Left colon (tissue), 2 donors: ENCODE results near the gene CDH23. TPM values are rescaled to one million over a fixed set of nuclear protein-coding genes. Genes with fewer than 3 reads are reported as not detected.

ENCODE experiments used
- ATAC-seq: fragments of 200-7000 bp; cut with Tn5 transposase; one replicate; pipeline ENCODE4 v1.9.1; 2020; ENCODE audit warnings: mild to moderate bottlenecking, moderate library complexity
- DNase-seq, 2 donors: peaks; one replicate each; pipeline ENCODE4 v3.0.0-alpha.2; 2020
- intact Hi-C, 2 donors: fragments of 100-400 bp; cut with DNase I in 1 of 2; cut with micrococcal nuclease in 1 of 2; formaldehyde crosslinking; loops; one replicate each; pipeline versions ENCODE4 v1.11.2 to v1.14.0; 2022; cut with DNase I, micrococcal nuclease
- total RNA-seq, 2 donors: library from RNA; stranded (reverse); fragmentation: NEBNext Ultra II Directional; extraction: Animal tissue kit (Norgen Biotek cat#: 25700); gene quantifications; one replicate each; pipeline ENCODE4 v1.2.1, GENCODE V29; 2021
- donor health status: DM: no; HTN: no; CAD: no.
- donor health status: DM: yes; HTN: yes; CAD: no.

The CDH23 gene
- total RNA-seq, 2 donors from 2014 or later, result 2.2 to 2.5 TPM

DNA sequence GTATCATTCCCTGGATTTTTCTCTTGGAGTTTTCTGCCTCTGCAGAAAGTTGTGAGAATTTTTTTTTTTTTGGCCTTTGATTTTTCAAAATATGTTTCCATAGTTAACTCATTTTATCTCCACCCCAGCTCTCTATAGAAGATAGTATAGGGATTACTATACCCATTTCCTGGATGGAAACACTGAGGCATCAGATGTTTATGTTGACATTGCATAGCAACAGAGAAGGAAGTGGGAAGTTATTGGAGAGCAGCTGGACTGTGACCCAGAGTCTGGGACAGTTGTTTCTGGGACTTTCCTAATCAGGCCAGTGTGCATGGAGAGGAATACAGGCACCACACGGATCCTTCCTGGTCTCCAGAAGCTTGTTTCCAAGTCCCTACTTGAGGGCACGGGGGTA lies 158.0 kb downstream of the CDH23 start:
- DNase-seq, result no peak
- intact Hi-C loops, result no loop called here
- peak; percentile 48 for ATAC-seq

GRCh38 chr10:71555087-71555723 lies 158.5 kb downstream of the CDH23 start:
- intact Hi-C loops, result no loop called here
- DNase-seq (no peak), ATAC-seq (no peak)

GRCh38 chr10:71555724-71556119 lies 159.0 kb downstream of the CDH23 start:
- DNase-seq (no peak), ATAC-seq (no peak)
- intact Hi-C loops, result no loop called here

DNA sequence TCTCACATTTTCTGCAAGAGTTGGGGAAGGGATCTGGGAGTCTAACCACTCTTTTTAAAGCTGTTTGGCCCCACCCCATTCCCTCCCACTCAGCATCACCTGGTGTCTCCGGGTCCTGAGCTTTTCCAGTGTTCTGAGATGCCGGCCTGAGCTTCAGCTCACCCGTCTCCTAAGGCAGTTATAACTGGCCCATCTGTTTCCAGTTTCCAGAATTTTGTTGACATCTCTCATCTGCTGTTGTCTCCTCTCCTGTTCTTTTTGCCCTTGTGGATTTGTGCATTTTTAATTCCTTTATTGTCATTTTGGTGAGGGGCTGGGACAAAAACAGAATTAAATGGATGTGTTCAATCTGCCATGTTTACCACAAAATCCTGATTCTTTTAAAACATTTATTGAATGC lies 162.3 kb downstream of the CDH23 start:
- no peak for ATAC-seq
- intact Hi-C loops, result no loop called here
- no peak for DNase-seq

DNA sequence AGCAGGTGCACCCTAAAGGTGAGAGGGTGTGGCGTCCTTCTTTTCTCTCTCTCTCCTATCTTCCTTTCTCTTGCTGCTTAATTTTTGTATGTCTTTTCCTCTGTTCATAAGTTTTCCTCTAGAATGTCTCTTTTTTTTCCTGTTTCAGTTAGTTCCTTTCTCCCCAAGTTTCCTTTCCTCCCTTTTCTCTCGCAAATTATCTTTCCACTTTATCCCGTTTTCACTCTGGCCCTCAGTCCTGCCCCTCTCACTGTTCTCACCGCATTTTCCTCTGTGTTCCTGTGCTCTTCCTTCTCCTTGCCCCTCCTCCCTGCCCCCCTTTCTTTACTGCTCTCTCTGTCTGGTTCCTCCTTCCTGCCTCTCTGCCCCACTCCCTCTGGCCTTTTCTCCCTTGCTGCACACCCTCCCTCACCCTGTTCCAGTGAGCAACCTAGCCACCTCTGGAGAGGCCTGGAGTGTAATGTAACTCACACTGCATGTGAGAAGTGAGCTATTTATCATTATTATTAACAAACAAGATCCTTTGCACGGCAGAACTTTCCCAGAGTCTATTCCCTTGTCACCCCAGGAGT lies 164.4 kb downstream of the CDH23 start:
- ATAC-seq (peak; percentile 74), DNase-seq (peak in 1 of 2 donors; percentile 13)
- intact Hi-C loops, result no loop called here

- ATAC-seq (no peak), DNase-seq (no peak)
- intact Hi-C loops, result no loop called here
Observed at GRCh38 chr10:71562181-71562580, 165.5 kb downstream of the CDH23 start.

DNA sequence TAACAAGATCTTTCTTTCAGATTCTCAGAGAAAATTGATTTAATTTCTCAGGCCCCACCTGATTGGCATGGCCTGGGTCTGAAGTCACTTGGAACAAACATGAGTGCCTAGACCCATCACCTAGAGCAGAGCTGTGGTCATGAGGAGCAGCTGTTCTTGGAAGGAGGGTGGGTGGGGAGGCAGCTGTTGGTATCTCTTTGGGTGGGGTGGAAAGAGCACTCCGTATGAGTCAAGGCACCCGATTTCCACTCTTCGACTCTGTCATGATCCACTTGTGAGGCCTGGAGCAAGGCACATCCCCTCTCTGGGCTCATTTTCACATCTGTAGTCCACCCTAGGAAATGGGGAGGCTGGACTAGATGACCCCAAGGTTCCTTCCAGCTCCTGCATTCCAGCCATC lies 166.2 kb downstream of the CDH23 start:
- no peak for DNase-seq
- intact Hi-C loops, result no loop called here

DNA sequence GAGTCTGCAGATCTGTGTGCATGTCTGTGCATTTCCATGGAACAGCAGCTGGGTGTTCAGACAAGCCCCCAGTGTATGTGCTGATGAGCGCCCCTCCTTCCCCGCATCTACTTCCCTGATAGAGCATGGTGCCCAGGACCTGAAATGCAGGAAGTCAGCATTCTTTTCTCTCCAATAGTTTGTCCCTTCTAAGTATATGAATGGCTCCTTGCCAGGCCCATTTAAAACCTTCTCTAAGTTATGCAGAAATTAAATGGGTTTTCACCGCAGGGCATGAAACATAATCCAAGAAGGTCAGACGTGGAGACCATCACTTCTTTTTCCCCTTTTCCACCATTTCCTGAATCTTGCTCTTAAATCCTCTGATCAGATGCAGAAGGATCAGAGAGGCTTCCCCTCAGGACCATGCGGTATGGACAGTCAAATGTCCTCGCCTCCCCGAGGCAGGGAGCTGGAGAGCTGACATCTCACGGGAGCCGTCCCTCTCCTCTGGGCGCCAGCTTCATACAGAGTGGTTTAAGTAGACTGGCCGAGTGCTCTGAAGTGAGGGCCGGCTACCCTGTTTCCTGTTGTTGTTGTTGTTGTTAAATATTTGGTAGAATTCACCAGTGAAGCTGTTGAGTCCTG lies 167.6 kb downstream of the CDH23 start:
- DNase-seq (no peak), ATAC-seq (no peak)
- intact Hi-C loops, result no loop called here

More for the DNA sequence above, 166.2 kb downstream of the CDH23 start:
- ATAC-seq, result no peak

GRCh38 chr10:71565284-71566000 lies 168.7 kb downstream of the CDH23 start:
- ATAC-seq, result no peak
- intact Hi-C loops, result loop anchor here in 1 of 2 donors (5.0 kb wide), 2 partner anchors 178 to 253 kb away; no protein-coding TSS in a partner anchor
- DNase-seq, result no peak

DNA sequence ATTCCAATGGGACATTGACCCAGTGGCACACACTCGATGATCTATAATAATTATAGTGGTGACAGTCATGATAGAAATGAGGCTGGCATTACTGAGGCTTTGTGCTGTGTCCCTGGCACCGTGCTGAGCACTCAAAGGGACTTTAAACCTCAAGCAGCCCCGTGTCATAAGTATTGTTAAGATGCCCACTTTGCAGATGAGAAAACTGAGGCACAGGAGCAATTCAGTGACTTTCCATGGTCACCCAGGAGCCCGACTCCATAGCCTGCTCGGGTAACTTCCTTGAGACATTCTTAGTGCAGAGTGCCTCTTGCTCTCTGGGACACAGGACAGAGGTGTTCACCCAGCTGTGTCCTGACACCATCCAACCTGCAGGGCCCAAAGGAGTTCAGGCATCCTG lies 170.3 kb downstream of the CDH23 start:
- DNase-seq (no peak), ATAC-seq (no peak)
- intact Hi-C loops, result loop anchor here in 1 of 2 donors (5.0 kb wide), 2 partner anchors 180 to 255 kb away; no protein-coding TSS in a partner anchor

GRCh38 chr10:71568896-71569492 lies 172.3 kb downstream of the CDH23 start:
- DNase-seq (no peak), ATAC-seq (no peak)
- intact Hi-C loops, result loop anchor here in 1 of 2 donors (5.0 kb wide), 2 partner anchors 182 to 257 kb away; no protein-coding TSS in a partner anchor

DNA sequence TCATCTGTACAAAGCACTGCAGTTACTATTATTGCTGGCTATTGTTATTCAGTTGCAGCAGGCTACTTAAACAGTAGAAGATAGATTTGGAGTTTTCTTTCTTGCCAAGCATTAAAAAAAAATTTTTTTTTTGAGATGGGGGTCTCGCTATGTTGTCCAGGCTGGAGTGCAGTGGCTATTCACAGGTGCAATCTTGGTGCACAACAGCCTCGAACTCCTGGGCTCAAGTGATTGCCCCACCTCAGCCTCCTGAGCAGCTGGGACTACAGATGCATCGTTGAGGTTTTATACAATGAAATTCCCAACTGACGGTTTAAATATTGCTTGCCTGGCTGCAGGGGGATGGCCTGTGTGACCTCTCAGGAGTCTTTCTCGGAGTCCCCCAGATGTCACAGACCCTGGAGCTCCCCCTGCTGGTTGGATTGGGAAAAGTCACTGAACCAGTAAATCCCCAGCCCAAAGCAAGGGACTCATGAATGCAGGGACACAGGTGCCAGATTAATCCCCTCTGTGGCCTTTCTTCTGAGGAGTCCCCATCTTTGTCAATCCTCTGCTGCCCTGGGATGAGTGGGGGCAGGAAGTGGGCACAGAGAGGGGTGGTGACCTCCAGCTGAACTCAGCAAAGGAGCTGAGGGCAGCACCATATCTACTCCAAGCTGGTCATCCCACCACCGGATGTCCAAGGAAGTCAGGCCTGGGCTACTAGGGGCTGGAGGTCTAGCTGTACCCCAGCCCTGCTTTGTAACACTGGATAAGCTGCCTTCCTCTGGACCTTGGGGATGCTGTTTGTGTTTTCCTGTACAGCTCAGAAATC lies 173.3 kb downstream of the CDH23 start:
- DNase-seq (peak; percentile 42 to 83), ATAC-seq (peak; percentile 61)
- intact Hi-C loops, result loop anchor here (5.0 to 10.0 kb wide), 3 partner anchors 175 to 258 kb away; partner anchors contain the start of gene CDH23 (in 1 of the 2)

DNA sequence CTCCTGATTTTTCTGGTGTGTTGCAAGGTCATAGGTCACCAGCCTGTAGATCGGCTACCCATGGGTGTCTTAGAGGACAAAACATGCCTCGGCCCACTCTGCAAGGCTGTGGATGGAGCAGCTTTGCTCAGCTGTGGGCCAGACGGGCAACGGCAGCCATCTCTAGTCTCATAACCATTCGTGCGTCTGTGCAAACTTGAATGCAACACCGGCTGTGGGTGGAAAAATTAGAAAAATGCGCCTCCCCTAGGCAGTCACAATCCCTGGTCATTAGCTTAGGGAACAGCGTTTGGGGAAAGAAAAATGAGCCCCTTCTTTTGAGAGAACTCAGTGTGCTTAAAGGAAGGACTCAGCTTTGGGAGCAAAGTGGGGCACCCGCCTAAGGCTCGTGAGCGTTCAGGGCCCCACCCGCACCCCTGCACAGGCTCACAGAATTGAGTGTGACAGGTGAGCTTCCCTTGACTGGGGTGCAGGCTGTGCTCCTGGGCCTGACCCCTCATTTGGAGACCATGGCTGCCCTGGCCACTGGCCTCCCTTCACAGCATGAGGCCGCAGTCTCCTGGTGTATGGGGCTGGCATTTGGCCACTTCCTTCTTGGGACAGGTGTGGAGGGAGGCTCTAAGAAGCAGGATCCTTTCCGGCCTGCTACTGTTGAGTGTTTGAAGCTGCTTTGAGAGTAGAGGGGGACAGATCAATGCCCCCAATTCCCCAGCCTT lies 174.9 kb downstream of the CDH23 start:
- ATAC-seq, result peak; percentile 56
- intact Hi-C loops, result loop anchor here in 1 of 2 donors (10.0 kb wide), 1 partner anchor 177 kb away; the partner anchor contains the start of gene CDH23

GRCh38 chr10:71572962-71573361 lies 176.2 kb downstream of the CDH23 start:
- intact Hi-C loops, result loop anchor here in 1 of 2 donors (10.0 kb wide), 1 partner anchor 178 kb away; the partner anchor contains the start of gene CDH23
- DNase-seq (no peak), ATAC-seq (no peak)

More for the DNA sequence above, 174.9 kb downstream of the CDH23 start:
- peak; percentile 32 to 38 for DNase-seq

DNA sequence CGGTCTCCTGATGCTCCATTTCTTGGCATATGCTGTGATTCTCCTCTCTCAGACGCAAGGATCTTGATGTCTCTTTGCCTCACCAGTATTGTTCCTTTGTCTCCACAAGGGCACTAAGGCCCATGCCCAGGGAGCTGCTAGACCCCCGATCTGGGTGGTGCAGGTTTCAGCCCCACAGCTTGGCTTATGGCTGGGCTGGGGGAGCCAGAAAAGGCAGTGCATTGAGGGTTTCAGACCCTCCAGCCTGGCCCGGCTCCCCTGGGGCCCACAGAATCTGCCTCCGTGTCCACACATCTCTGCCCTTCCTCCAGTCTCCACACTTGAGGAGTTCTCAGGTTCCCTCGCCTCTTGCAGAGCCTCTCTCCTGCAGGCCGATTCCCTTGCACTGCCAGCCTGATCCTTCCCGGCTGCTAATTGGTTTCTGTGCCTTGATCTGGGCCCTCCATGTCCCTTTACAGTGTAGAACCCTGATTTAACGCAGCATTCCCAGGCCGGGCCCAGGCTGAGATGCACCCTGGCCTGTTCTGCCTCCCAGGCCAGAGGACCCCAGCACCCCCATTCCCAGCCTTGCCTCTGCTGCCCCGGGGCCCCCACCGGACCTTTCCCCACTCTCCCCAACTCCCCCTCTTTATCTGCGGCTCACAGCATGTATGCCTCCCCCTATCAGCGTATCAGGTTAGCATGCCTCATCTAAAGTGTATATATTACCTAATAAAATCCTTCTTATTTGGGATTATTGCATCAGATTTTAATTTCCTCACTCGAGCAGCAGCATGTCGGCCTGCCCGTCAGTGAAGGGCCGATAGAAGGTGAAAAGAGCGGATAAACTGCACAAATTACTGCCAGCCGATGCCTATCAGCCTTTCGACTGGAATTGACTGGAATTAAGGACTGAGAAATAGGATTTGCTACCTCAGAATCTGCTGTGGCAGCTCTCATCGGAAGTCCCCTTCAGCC lies 177.1 kb downstream of the CDH23 start:
- intact Hi-C loops, result loop anchor here in 1 of 2 donors (10.0 kb wide), 1 partner anchor 179 kb away; the partner anchor contains the start of gene CDH23

GRCh38 chr10:71575451-71575850 lies 178.7 kb downstream of the CDH23 start:
- ATAC-seq, result no peak
- intact Hi-C loops, result loop anchor here in 1 of 2 donors (10.0 kb wide), 1 partner anchor 181 kb away; the partner anchor contains the start of gene CDH23
- DNase-seq, result no peak

More for the DNA sequence above, 177.1 kb downstream of the CDH23 start:
- no peak for DNase-seq
- ATAC-seq, result no peak
